ENCODE results near the gene GADD45A.

GADD45A gene

DNA sequence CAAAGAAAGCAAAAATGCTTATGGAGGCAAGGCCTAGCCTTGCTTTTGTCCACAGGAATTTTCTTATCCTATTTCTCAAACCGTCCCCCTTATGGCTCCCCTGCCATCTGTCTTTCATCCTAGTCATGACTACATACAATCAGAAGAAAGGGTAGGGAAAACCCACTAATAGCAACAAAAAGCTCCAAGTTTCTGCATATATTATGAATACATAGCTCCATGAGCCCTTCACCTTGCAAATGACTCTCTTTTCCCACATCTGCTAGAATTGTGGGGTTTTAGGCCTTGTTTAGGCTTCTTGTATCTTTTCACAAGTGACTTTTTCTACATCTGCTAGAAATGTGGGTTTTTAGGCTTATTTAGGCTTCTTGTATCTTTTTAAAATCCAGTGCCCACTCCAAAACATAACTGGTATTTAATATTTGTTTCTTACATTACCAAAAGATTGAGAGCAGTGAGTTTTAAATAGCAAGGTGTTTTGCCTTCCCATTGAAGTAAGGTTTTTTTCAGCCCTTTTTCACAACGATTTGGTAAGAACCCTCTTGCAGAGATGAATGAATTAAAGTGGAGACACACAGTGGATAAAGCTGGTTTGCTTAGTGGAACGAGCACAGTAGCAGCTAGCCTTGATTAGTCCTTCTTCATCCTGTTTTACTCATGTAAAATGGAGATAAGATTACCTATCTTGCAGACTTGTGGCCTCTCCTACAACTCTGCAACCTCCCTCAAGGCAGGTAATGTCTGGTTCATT lies 4.4 kb downstream of the GADD45A start:
- DNase-seq (ENCODE audit: low read depth), result no peak

DNA sequence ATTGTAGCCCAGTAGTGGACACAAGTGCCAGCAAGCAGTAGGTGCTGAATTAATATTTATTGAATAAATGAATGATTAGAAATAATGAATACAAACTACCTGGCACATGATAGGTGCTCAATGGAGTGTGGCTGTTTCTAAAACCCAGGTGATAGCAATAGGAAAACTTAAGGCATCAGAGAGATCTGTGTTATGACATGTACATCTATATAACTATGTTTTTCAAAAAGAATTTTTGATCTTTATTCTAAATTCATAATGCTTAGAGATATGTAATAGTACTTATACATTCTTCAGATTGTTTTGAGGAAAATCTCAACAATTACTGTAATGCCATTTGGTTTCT lies 5.0 kb downstream of the GADD45A start:
- DNase-seq (ENCODE audit: low read depth), result no peak

DNA sequence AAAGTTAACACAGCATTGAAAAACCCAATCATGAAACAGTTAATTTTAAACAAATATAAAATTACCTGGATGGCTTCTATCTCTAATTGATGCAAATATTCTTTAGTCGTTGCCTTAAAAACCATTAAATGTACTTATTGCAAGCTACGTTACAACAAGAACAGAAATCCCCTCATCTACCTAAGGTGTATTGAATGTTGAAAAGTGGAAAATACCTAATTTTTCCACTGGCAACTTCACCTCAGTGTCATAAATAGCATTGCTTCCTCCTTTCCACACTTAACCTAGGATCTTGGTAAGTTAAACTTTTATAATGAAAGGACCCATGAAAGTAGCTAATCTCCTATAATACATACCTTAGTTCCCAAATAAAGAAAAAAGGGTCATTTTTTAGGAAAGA lies 5.4 kb downstream of the GADD45A start:
- no peak for DNase-seq (ENCODE audit: low read depth)

- no peak for DNase-seq (ENCODE audit: low read depth)
Measured at GRCh38 chr1:67691712-67692111, 6.7 kb downstream of the GADD45A start.

- no peak for DNase-seq (ENCODE audit: low read depth)
Measured at GRCh38 chr1:67695963-67696362, 11.0 kb downstream of the GADD45A start.

- no peak for DNase-seq (ENCODE audit: low read depth)
Measured at GRCh38 chr1:67696708-67697107, 11.7 kb downstream of the GADD45A start.

GRCh38 chr1:67700220-67700619 lies 15.2 kb downstream of the GADD45A start:
- no peak for DNase-seq (ENCODE audit: low read depth)

- no peak for DNase-seq (ENCODE audit: low read depth)
Measured at GRCh38 chr1:67700692-67701410, 15.8 kb downstream of the GADD45A start.

- no peak for DNase-seq (ENCODE audit: low read depth)
Measured at GRCh38 chr1:67701876-67702275, 16.9 kb downstream of the GADD45A start.

GRCh38 chr1:67704351-67704750 lies 19.4 kb downstream of the GADD45A start:
- no peak for DNase-seq (ENCODE audit: low read depth)

DNA sequence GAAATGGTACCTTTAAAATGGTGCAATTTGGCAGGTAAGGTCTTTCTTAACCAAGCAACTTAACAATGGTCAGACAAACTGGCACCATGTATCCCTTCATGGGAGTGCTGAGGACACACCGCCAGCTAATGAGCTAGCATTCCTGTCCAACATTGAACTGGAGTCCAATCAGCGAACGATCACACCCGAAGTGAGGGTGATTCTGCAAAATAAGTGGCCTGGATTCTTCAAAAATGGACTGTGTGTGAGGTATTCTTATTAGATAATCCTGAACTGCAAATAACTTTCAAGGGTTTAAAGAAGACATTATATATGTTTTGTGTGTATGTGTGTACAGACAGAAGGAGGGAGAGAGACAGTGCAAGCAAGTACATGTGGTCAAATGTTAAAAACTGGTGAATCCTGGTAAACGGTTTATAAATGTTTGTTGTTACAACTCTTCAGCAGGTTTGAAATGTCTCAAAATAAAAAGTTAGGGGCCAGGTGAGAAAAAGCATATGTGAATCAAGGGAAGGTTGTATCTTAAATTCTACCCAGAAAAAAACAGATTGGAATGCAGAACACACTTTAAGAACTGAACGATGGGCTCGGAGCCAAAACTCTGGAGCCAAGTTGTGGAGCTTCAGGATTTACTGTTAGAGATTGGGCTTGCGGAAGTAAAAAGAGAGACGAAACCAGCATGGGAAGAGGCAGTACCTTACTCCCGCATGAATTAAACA lies 20.9 kb downstream of the GADD45A start:
- no peak for DNase-seq (ENCODE audit: low read depth)

DNA sequence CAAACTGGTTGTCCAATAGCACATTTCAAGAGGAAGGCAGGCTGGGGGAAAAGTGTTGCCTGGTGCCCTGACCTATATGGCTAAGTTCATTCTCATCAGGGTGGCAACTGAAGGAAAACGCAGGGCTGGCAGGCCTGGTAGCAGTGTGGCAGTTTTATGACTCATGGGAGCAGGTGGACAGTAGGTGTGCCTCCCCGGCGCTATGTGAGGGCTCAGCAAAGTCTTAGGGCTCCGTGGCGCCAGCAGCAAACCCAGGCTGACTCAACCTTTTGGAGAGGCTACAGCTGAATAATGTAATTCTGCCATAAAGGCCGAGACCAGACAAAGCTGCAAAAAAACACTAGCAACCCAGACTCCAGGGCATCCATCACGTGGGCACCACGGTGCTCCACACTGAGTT lies 23.6 kb downstream of the GADD45A start:
- DNase-seq (ENCODE audit: low read depth), result no peak

DNA sequence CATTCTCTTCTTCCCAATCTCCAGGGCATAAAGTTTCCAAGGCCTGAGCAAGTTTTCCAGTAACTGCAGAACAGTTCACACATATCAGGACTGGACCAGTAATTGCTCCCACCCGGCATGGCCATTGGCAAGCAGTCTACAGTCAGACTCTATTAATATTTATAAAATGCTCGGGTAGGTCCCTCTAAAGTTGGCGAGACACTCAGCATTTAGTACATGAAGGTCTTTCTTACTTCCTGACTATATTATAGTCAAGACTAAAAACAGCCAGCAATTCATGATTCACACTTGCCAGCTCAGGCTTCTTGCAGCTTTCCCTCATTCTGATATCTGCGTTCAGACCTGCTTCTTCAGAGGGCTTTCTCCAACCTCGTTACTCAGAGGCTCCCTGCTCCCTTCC lies 25.4 kb downstream of the GADD45A start:
- no peak for DNase-seq (ENCODE audit: low read depth)

GRCh38 chr1:67711158-67711854 lies 26.3 kb downstream of the GADD45A start:
- no peak for DNase-seq (ENCODE audit: low read depth)

GRCh38 chr1:67711855-67712212 lies 26.8 kb downstream of the GADD45A start:
- DNase-seq (ENCODE audit: low read depth), result no peak

- DNase-seq (ENCODE audit: low read depth), result no peak
Measured at GRCh38 chr1:67713057-67713846, 28.3 kb downstream of the GADD45A start.

GRCh38 chr1:67715819-67716218 lies 30.8 kb downstream of the GADD45A start:
- DNase-seq (ENCODE audit: low read depth), result no peak

DNA sequence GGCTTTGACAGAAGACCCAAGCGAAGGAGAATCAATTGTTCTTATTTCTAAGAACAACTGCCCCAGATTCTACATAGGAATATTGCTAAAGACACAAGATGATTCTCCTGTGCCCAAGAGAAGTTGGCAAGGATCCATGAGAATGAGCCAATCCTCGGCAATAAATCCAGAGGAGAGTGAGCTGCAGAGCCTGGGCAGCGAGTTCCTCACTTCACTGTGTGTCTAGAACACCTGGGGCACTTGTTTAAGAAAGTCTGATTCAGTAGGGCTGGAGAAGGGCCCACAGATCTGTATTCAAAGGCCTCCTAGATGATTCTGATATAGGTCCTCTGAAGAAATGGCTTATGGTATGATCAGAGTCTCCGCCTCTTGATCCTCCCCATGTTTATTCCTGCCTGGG lies 31.8 kb downstream of the GADD45A start:
- DNase-seq (ENCODE audit: low read depth), result no peak

GRCh38 chr1:67717876-67718275 lies 32.9 kb downstream of the GADD45A start:
- no peak for DNase-seq (ENCODE audit: low read depth)

- no peak for DNase-seq (ENCODE audit: low read depth)
Measured at GRCh38 chr1:67719329-67720196, 34.6 kb downstream of the GADD45A start.

GRCh38 chr1:67721112-67721511 lies 36.1 kb downstream of the GADD45A start:
- no peak for DNase-seq (ENCODE audit: low read depth)
